IMR-90 (cell line): ENCODE results near the gene ANKRD44. TPM values are rescaled to one million over a fixed set of nuclear protein-coding genes. Genes with fewer than 3 reads are reported as not detected.

ENCODE experiments used
- ATAC-seq: fragments of 200-7000 bp; cut with Tn5 transposase; 2 replicates; pipeline ENCODE4 v1.9.1; 2020; ENCODE audit warnings: low read depth, mild to moderate bottlenecking, moderate library complexity
- BruUV-seq: library from RNA; stranded (reverse); fragments of 400-500 nt; replicated peaks from 2 replicates; lab custom pipeline; 2021; lab: Mats Ljungman, UMichigan
- CTCF ChIA-PET: fragments of 300-600 bp; formaldehyde crosslinking; extraction: SDS; loops from one replicate; lab custom pipeline; 2021; ENCODE audit warnings: antibody characterized with exemption; lab: Yijun Ruan, JAX
- POLR2A ChIA-PET: fragments of 300-600 bp; sonication (Branson Sonifier 250); formaldehyde crosslinking; loops from one replicate; lab custom pipeline; 2022; ENCODE audit warnings: antibody characterized with exemption; ENCODE audit not compliant: unreplicated experiment; lab: Charles Lee
- DNase-seq: peaks from one replicate; pipeline ENCODE4 v3.0.0; 2013
- H2AFZ ChIP-seq: replicated peaks from 2 replicates; pipeline ENCODE3; 2013; ENCODE audit warnings: low read length, mild to moderate bottlenecking; ENCODE audit not compliant: poor library complexity
- H2AK5ac ChIP-seq: 2 replicates; pipeline ENCODE4 v1.6.1; 2013; ENCODE audit warnings: low read depth, low read length, inconsistent platforms
- H2AK9ac ChIP-seq: replicated peaks from 2 replicates; pipeline ENCODE3; 2013; ENCODE audit warnings: mild to moderate bottlenecking, low read depth, low read length, moderate library complexity; ENCODE audit not compliant: poor library complexity
- H2BK120ac ChIP-seq: 2 replicates; pipeline ENCODE4 v1.6.1; 2013; ENCODE audit warnings: low read depth, low read length, inconsistent platforms
- H2BK15ac ChIP-seq: 3 replicates; pipeline ENCODE4 v1.6.1; 2013; ENCODE audit warnings: low read depth, low read length, inconsistent platforms
- H2BK20ac ChIP-seq: 2 replicates; pipeline ENCODE4 v1.6.1; 2013; ENCODE audit warnings: low read depth, mild to moderate bottlenecking, inconsistent platforms, low read length, moderate library complexity
- H2BK5ac ChIP-seq: 2 replicates; pipeline ENCODE4 v1.6.1; 2013; ENCODE audit warnings: mild to moderate bottlenecking, low read depth, low read length, inconsistent platforms; ENCODE audit not compliant: poor library complexity, severe bottlenecking
- H3K14ac ChIP-seq: replicated peaks from 2 replicates; pipeline ENCODE4 v1.6.1; 2013; ENCODE audit warnings: low read depth, low read length, inconsistent platforms
- H3K18ac ChIP-seq: 2 replicates; pipeline ENCODE4 v1.6.1; 2013; ENCODE audit warnings: low read depth, low read length, control low read depth
- H3K23ac ChIP-seq: 2 replicates; pipeline ENCODE4 v1.6.1; 2013; ENCODE audit warnings: low read depth, low read length, inconsistent platforms
- H3K27ac ChIP-seq: 2 replicates; pipeline ENCODE4 v1.5.1; 2013; ENCODE audit warnings: mild to moderate bottlenecking, control low read depth, low read length; ENCODE audit not compliant: insufficient read depth
- H3K27me3 ChIP-seq: 2 replicates; pipeline ENCODE4 v1.6.1; 2013; ENCODE audit warnings: low read length; ENCODE audit not compliant: control insufficient read depth, insufficient read depth
- H3K36me3 ChIP-seq: 2 replicates; pipeline ENCODE4 v1.6.1; 2013; ENCODE audit warnings: low read length, mixed read lengths; ENCODE audit not compliant: control insufficient read depth, insufficient read depth
- H3K4ac ChIP-seq: 2 replicates; pipeline ENCODE4 v1.6.1; 2013; ENCODE audit warnings: low read depth, low read length, inconsistent platforms
- H3K4me1 ChIP-seq: 2 replicates; pipeline ENCODE4 v1.6.1; 2013; ENCODE audit warnings: low read length, mixed read lengths; ENCODE audit not compliant: control insufficient read depth, insufficient read depth
- H3K4me2 ChIP-seq: 2 replicates; pipeline ENCODE4 v1.6.1; 2013; ENCODE audit warnings: low read depth, mild to moderate bottlenecking, control low read depth, low read length, moderate library complexity
- H3K4me3 ChIP-seq: 2 replicates; pipeline ENCODE4 v1.5.1; 2013; ENCODE audit warnings: low read depth, mild to moderate bottlenecking, control low read depth, low read length, moderate library complexity; ENCODE audit not compliant: insufficient read depth
- H3K56ac ChIP-seq: 2 replicates; pipeline ENCODE4 v1.6.1; 2013; ENCODE audit warnings: low read length, inconsistent platforms; ENCODE audit not compliant: insufficient read depth; ENCODE audit errors: extremely low read depth
- H3K79me1 ChIP-seq, 2 experiments: 2 replicates each; pipeline ENCODE4 v1.6.1; 2013; ENCODE audit warnings: low read length in 2 of 2, inconsistent platforms in 1 of 2, low read depth in 1 of 2
- H3K9ac ChIP-seq: 2 replicates; pipeline ENCODE4 v1.6.1; 2013; ENCODE audit warnings: low read depth, low read length, control low read depth
- H3K9me1 ChIP-seq: 2 replicates; pipeline ENCODE4 v1.6.1; 2013; ENCODE audit warnings: low read length, inconsistent platforms; ENCODE audit not compliant: insufficient read depth
- H3K9me3 ChIP-seq: 2 replicates; pipeline ENCODE4 v1.6.1; 2013; ENCODE audit warnings: low read length; ENCODE audit not compliant: control insufficient read depth, insufficient read depth
- H4K20me1 ChIP-seq: 2 replicates; pipeline ENCODE4 v1.6.1; 2013; ENCODE audit warnings: low read length, inconsistent platforms; ENCODE audit not compliant: insufficient read depth
- H4K5ac ChIP-seq: 2 replicates; pipeline ENCODE4 v1.6.1; 2013; ENCODE audit warnings: mild to moderate bottlenecking, low read depth, low read length, control low read depth
- H4K8ac ChIP-seq, 2 experiments: 2 replicates each; pipeline ENCODE4 v1.6.1; 2013; ENCODE audit warnings: low read depth in 2 of 2, low read length in 2 of 2, control low read depth in 1 of 2, inconsistent platforms in 1 of 2
- H4K91ac ChIP-seq: 2 replicates; pipeline ENCODE4 v1.6.1; 2013; ENCODE audit warnings: low read depth, low read length, inconsistent platforms; ENCODE audit not compliant: insufficient read depth
- BHLHE40 ChIP-seq: fragments of 150-350 bp; IDR thresholded peaks from 2 replicates; pipeline ENCODE4 v1.6.1; 2016; ENCODE audit warnings: mild to moderate bottlenecking, low read depth, low read length
- CEBPB ChIP-seq: IDR thresholded peaks from 2 replicates; pipeline ENCODE4 v1.6.1; 2012; ENCODE audit warnings: low read depth, low read length, improper control_type of control experiment
- CHD1 ChIP-seq: IDR thresholded peaks from 2 replicates; pipeline ENCODE4 v1.6.1; 2012; ENCODE audit warnings: low read depth, low read length, improper control_type of control experiment
- ELK1 ChIP-seq: fragments of 150-350 bp; IDR thresholded peaks from 2 replicates; pipeline ENCODE4 v1.6.1; 2016; ENCODE audit warnings: low read depth, mild to moderate bottlenecking, low read length, moderate library complexity, borderline replicate concordance
- FOS ChIP-seq: fragments of 150-350 bp; IDR thresholded peaks from 2 replicates; pipeline ENCODE4 v1.6.1; 2016; ENCODE audit warnings: low read depth, low read length
- MAFK ChIP-seq: IDR thresholded peaks from 2 replicates; pipeline ENCODE4 v1.6.1; 2012; ENCODE audit warnings: low read depth, low read length, improper control_type of control experiment
- MAZ ChIP-seq: IDR thresholded peaks from 2 replicates; pipeline ENCODE4 v1.6.1; 2012; ENCODE audit warnings: low read depth, mild to moderate bottlenecking, low read length, improper control_type of control experiment, moderate library complexity, borderline replicate concordance
- MXI1 ChIP-seq: IDR thresholded peaks from 2 replicates; pipeline ENCODE4 v1.6.1; 2012; ENCODE audit warnings: low read depth, mild to moderate bottlenecking, low read length, moderate library complexity, borderline replicate concordance
- NFE2L2 ChIP-seq: fragments of 150-350 bp; IDR thresholded peaks from 2 replicates; pipeline ENCODE4 v1.6.1; 2016; ENCODE audit warnings: low read depth, mild to moderate bottlenecking, low read length
- POLR2A ChIP-seq: IDR thresholded peaks from 2 replicates; pipeline ENCODE4 v1.6.1; 2012; ENCODE audit warnings: mild to moderate bottlenecking, low read depth, low read length
- RAD21 ChIP-seq: IDR thresholded peaks from 2 replicates; pipeline ENCODE4 v1.6.1; 2012; ENCODE audit warnings: low read length, improper control_type of control experiment
- RCOR1 ChIP-seq: IDR thresholded peaks from 2 replicates; pipeline ENCODE4 v1.6.1; 2012; ENCODE audit warnings: mild to moderate bottlenecking, low read length, improper control_type of control experiment; ENCODE audit not compliant: insufficient replicate concordance
- RFX5 ChIP-seq: IDR thresholded peaks from 2 replicates; pipeline ENCODE4 v1.8.0; 2012; ENCODE audit warnings: low read depth, mild to moderate bottlenecking, low read length, moderate library complexity
- USF2 ChIP-seq: fragments of 150-350 bp; IDR thresholded peaks from 2 replicates; pipeline ENCODE4 v1.6.1; 2017; ENCODE audit warnings: mild to moderate bottlenecking, antibody characterized with exemption, low read length, low read depth
- WGBS, 2 experiments: methylation state at CpG; one replicate each; pipeline versions ENCODE4 v1.1.5 to v1.1.7; 2013; ENCODE audit warnings: missing lambda C conversion rate in 2 of 2; ENCODE audit not compliant: insufficient read length in 1 of 2; ENCODE audit errors: extremely low coverage in 2 of 2; 5-methylcytosine and 5-hydroxymethylcytosine counted together
- dilution Hi-C: fragments of 300-500 bp; cut with HindIII; formaldehyde crosslinking; loops from one replicate; pipeline ENCODE4 v1.14.3; 2018; ENCODE audit warnings: low sequenced_read_pairs; ENCODE audit not compliant: unreplicated experiment
- in situ Hi-C: fragments of 300-500 bp; cut with MboI; formaldehyde crosslinking; loops from 3 replicates; pipeline ENCODE4 v1.14.3; 2019; ENCODE audit warnings: low sequenced_read_pairs, inconsistent platforms, mixed read lengths
- intact Hi-C: fragments of 100-400 bp; cut with micrococcal nuclease; formaldehyde crosslinking; loops from 2 replicates; pipeline ENCODE4 v1.10.0; 2022
- polyA plus RNA-seq, 3 experiments: library from polyadenylated mRNA; depleted of rRNA; stranded (reverse); fragments of >200 nt; gene quantifications; 2 replicates each; pipeline ENCODE4 v1.2.3, GENCODE V29; 2012; ENCODE audit warnings: low replicate concordance in 1 of 3
- total RNA-seq: library from RNA; depleted of rRNA; stranded (reverse); fragments of >200 nt; gene quantifications from 2 replicates; pipeline ENCODE4 v1.2.3, GENCODE V29; 2012
- TF ChIP-seq, protein P1 (sequence below): conservative IDR thresholded peaks from 2 replicates; pipeline ENCODE4 v1.5.1; 2012; ENCODE audit warnings: mild to moderate bottlenecking, low read depth, low read length, improper control_type of control experiment

The ANKRD44 gene
- total and polyA plus RNA-seq, 2 of the 4 experiments (the other 2 are of a cell fraction), result 5.2 to 15.6 TPM

DNA sequence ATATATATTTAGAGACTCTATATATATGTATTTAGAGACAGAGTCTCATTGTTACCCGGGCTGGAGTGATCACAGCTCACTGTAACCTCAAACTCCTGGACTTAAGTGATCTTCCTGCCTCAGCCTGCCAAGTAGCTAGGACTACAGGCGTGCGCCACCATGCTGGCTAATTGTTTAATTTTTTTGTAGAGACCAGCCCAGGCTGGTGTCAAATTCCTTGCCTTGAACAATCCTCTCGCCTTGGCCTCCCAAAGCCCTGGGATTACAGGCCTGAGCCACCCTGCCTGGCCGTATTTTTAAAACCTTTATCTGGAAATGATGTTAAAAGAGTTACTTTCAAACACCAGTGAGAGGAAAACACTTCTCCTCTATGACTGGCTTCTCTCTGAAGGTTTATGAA, 353.1 kb downstream of the ANKRD44 start:
- Histone ChIP-seq H3K4me3 (no peak overlapping the region), H2BK120ac (no peak overlapping the region), H4K8ac (no peak overlapping the region), H4K91ac (no peak overlapping the region), H4K5ac (no peak overlapping the region), H3K4me1 (no peaks in the 10 kb centered on the region), H3K23ac (no peak overlapping the region), H3K4me2 (no peak overlapping the region), H3K9me1 (no peaks in the 10 kb centered on the region), H3K27ac (no peak overlapping the region), H2AFZ (no peak overlapping the region), H2AK9ac (no peak overlapping the region), H2AK5ac (no peak overlapping the region), H4K20me1 (no peaks in the 10 kb centered on the region), H3K9me3 (no peaks in the 10 kb centered on the region), H3K79me1 (no peaks in the 10 kb centered on the region), H3K9ac (no peak overlapping the region), H3K14ac (no peak overlapping the region), H3K36me3 (no peaks in the 10 kb centered on the region), H2BK15ac (no peak overlapping the region), H3K18ac (no peak overlapping the region), H2BK5ac (no peak overlapping the region), H2BK20ac (no peak overlapping the region), H3K56ac (no peak overlapping the region), H3K27me3 (no peaks in the 10 kb centered on the region), H3K4ac (no peak overlapping the region)
- BruUV-seq, result no TSS peak
- POLR2A ChIA-PET, result no interaction called here
- no peak for ATAC-seq
- no peak for DNase-seq
- WGBS, 2 experiments, result no CpG with 5 or more reads among the region's 5 CpGs
- TF ChIP-seq MAZ (no peak), NFE2L2 (no peak), RCOR1 (no peak), FOS (no peak), MXI1 (no peak), RFX5 (no peak), RAD21 (no peak), POLR2A (no peak), CHD1 (no peak), MAFK (no peak), CEBPB (no peak), USF2 (no peak), BHLHE40 (no peak), ELK1 (no peak)
- TF ChIP-seq, protein P1, sequence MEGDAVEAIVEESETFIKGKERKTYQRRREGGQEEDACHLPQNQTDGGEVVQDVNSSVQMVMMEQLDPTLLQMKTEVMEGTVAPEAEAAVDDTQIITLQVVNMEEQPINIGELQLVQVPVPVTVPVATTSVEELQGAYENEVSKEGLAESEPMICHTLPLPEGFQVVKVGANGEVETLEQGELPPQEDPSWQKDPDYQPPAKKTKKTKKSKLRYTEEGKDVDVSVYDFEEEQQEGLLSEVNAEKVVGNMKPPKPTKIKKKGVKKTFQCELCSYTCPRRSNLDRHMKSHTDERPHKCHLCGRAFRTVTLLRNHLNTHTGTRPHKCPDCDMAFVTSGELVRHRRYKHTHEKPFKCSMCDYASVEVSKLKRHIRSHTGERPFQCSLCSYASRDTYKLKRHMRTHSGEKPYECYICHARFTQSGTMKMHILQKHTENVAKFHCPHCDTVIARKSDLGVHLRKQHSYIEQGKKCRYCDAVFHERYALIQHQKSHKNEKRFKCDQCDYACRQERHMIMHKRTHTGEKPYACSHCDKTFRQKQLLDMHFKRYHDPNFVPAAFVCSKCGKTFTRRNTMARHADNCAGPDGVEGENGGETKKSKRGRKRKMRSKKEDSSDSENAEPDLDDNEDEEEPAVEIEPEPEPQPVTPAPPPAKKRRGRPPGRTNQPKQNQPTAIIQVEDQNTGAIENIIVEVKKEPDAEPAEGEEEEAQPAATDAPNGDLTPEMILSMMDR, result no peak
- intact Hi-C loops (no loop called here), in situ Hi-C loops (no loop called here), dilution Hi-C loops (no loop called here)
- CTCF ChIA-PET, result interaction anchor here (0.7 kb wide), 1 partner anchor 29 kb away, joined by 7 read pairs; no protein-coding TSS in a partner anchor
